ENCODE results near the gene RPAP2. TPM values are rescaled to one million over a fixed set of nuclear protein-coding genes. Genes with fewer than 3 reads are reported as not detected.

Gene RPAP2
- total and polyA plus RNA-seq, 2 of the 8 experiments (the other 6 are each of a cell fraction or from before 2014, with no cell fraction given): 7.9 to 28.4 TPM

DNA sequence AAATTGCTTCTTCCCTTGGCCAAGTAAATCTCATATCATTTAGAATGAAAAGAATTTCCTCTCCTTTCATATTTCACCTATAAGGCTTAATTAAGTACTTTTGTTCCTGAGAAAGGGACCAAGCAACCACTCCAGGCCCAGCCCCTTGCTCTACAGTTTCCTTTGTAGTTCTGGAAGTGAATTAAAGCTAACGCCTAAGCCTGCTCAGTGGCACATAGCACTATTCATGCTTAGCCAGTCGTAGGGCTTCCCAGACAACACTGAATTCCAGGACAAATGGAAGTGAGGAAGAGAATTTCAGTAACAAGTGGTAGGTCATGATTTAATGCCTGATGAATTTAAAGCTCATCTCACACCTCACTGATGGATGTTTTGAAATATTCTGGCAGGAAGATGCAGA is 73.3 kb downstream of the RPAP2 start (continued):
- TF ChIP-seq, protein P1, sequence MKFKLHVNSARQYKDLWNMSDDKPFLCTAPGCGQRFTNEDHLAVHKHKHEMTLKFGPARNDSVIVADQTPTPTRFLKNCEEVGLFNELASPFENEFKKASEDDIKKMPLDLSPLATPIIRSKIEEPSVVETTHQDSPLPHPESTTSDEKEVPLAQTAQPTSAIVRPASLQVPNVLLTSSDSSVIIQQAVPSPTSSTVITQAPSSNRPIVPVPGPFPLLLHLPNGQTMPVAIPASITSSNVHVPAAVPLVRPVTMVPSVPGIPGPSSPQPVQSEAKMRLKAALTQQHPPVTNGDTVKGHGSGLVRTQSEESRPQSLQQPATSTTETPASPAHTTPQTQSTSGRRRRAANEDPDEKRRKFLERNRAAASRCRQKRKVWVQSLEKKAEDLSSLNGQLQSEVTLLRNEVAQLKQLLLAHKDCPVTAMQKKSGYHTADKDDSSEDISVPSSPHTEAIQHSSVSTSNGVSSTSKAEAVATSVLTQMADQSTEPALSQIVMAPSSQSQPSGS (IDR thresholded peaks at IDR 0.05; ENCODE audit: low read length): no peak
- TF ChIP-seq POLR2A (IDR thresholded peaks at IDR 0.05; ENCODE audit: control extremely low read depth in 1 of 2, low read depth in 2 of 2, low read length in 2 of 2): no peak

Data from H1 (cell line).